PFSK-1 (cell line): ENCODE data around the gene MYOZ2.

Experiments used
- FOXP2 ChIP-seq: optimal IDR thresholded peaks from 2 replicates; pipeline ENCODE3; 2011; ENCODE audit warnings: borderline replicate concordance, control low read depth, inconsistent platforms; ENCODE audit not compliant: insufficient read depth; ENCODE audit errors: extremely low read length, extremely low read depth
- POLR2AphosphoS5 ChIP-seq: IDR thresholded peaks from 2 replicates; pipeline ENCODE4 v1.6.1; 2012; ENCODE audit warnings: low read depth, mild to moderate bottlenecking, control low read depth, low read length, moderate library complexity
- REST ChIP-seq, 2 experiments: IDR thresholded peaks; 2 replicates each; pipeline versions ENCODE4 v1.6.1 to v1.8.0; 2011 to 2012; ENCODE audit warnings: low read depth in 2 of 2, low read length in 2 of 2, control low read depth in 1 of 2, inconsistent platforms in 1 of 2, mild to moderate bottlenecking in 1 of 2, moderate library complexity in 1 of 2; ENCODE audit not compliant: insufficient read depth in 1 of 2
- SIN3A ChIP-seq: IDR thresholded peaks from 2 replicates; pipeline ENCODE4 v1.6.1; 2012; ENCODE audit warnings: mild to moderate bottlenecking, low read length, moderate library complexity, borderline replicate concordance; ENCODE audit not compliant: insufficient read depth
- TAF1 ChIP-seq: IDR thresholded peaks from 2 replicates; pipeline ENCODE4 v1.6.1; 2012; ENCODE audit warnings: low read length, control low read depth, borderline replicate concordance; ENCODE audit not compliant: insufficient read depth

The MYOZ2 gene

GRCh38 chr4:119170195-119170594 lies 34.6 kb downstream of the MYOZ2 start:
- TF ChIP-seq REST (IDR thresholded peaks at IDR 0.05; ENCODE audit: insufficient read depth in 1 of 2, low read depth in 2 of 2, low read length in 2 of 2) (peak in 1 of 2 experiments; percentile 71; a peak in 2 of 4 replicates), FOXP2 (no peak)

GRCh38 chr4:119172223-119172622 lies 36.6 kb downstream of the MYOZ2 start:
- TF ChIP-seq REST (IDR thresholded peaks at IDR 0.05; ENCODE audit: insufficient read depth in 1 of 2, low read depth in 2 of 2, low read length in 2 of 2) (no peak), POLR2AphosphoS5 (no peak), SIN3A (no peak), FOXP2 (no peak), TAF1 (no peak)

GRCh38 chr4:119179011-119179410 lies 43.4 kb downstream of the MYOZ2 start:
- TF ChIP-seq POLR2AphosphoS5 (no peak), SIN3A (no peak), FOXP2 (no peak), REST (IDR thresholded peaks at IDR 0.05; ENCODE audit: insufficient read depth in 1 of 2, low read depth in 2 of 2, low read length in 2 of 2) (no peak), TAF1 (no peak)

- TF ChIP-seq FOXP2, result no peak
- TF ChIP-seq POLR2AphosphoS5, result no peak
- TF ChIP-seq SIN3A, result no peak
- no peak for TF ChIP-seq TAF1
- no peak for TF ChIP-seq REST (IDR thresholded peaks at IDR 0.05; ENCODE audit: insufficient read depth in 1 of 2, low read depth in 2 of 2, low read length in 2 of 2)
These were observed 48.5 kb downstream of the MYOZ2 start for GRCh38 chr4:119184128-119184527.

GRCh38 chr4:119189638-119190037 lies 54.0 kb downstream of the MYOZ2 start:
- TF ChIP-seq SIN3A (no peak), POLR2AphosphoS5 (no peak), FOXP2 (no peak), REST (IDR thresholded peaks at IDR 0.05; ENCODE audit: insufficient read depth in 1 of 2, low read depth in 2 of 2, low read length in 2 of 2) (no peak), TAF1 (no peak)
